GM23248 (cell line): ENCODE measurements around the gene ADCYAP1R1. TPM values are rescaled to one million over a fixed set of nuclear protein-coding genes. Genes with fewer than 3 reads are reported as not detected.
A peak's percentile ranks its signal among the peaks of the same experiment; 100 is the strongest.

Experiments used
- DNase-seq: peaks from one replicate; pipeline ENCODE4 v3.0.0-alpha.2; 2015
- H2AFZ ChIP-seq: fragments of 200-600 bp; sonication (generic); 2 replicates; pipeline ENCODE4 v1.6.1; 2016; ENCODE audit warnings: antibody characterized with exemption
- H3F3A ChIP-seq: fragments of 200-600 bp; sonication (generic); 2 replicates; pipeline ENCODE4 v1.6.1; 2016; ENCODE audit warnings: mild to moderate bottlenecking, antibody characterized with exemption, mixed run types; ENCODE audit not compliant: insufficient read depth
- H3K27ac ChIP-seq: fragments of 200-600 bp; sonication (generic); 2 replicates; pipeline ENCODE4 v1.5.1; 2016; ENCODE audit warnings: mild to moderate bottlenecking
- H3K27me3 ChIP-seq: fragments of 200-600 bp; sonication (generic); replicated peaks from 2 replicates; pipeline ENCODE4 v1.6.1; 2016; ENCODE audit warnings: mild to moderate bottlenecking; ENCODE audit not compliant: insufficient read depth
- H3K36me3 ChIP-seq: fragments of 200-600 bp; sonication (generic); 2 replicates; pipeline ENCODE4 v1.6.1; 2016; ENCODE audit warnings: low read depth, mild to moderate bottlenecking
- H3K4me1 ChIP-seq: fragments of 200-600 bp; sonication (generic); 2 replicates; pipeline ENCODE4 v1.6.1; 2016; ENCODE audit warnings: mild to moderate bottlenecking; ENCODE audit not compliant: insufficient read depth
- H3K4me2 ChIP-seq: fragments of 200-600 bp; sonication (generic); one replicate; pipeline ENCODE4 v1.6.1; 2016; ENCODE audit warnings: mild to moderate bottlenecking; ENCODE audit not compliant: unreplicated experiment
- H3K4me3 ChIP-seq: fragments of 200-600 bp; sonication (generic); 2 replicates; pipeline ENCODE4 v1.5.1; 2016; ENCODE audit warnings: mild to moderate bottlenecking
- H3K79me2 ChIP-seq: fragments of 200-600 bp; sonication (generic); 2 replicates; pipeline ENCODE4 v1.6.1; 2016; ENCODE audit warnings: mild to moderate bottlenecking; ENCODE audit not compliant: insufficient read depth
- H3K9ac ChIP-seq: fragments of 200-600 bp; sonication (generic); 2 replicates; pipeline ENCODE4 v1.6.1; 2016; ENCODE audit warnings: mild to moderate bottlenecking
- H3K9me2 ChIP-seq: fragments of 200-600 bp; sonication (generic); 2 replicates; pipeline ENCODE4 v1.6.1; 2016; ENCODE audit warnings: mixed run types, mild to moderate bottlenecking, moderate library complexity; ENCODE audit not compliant: insufficient read depth
- H3K9me3 ChIP-seq: fragments of 200-600 bp; sonication (generic); one replicate; pipeline ENCODE4 v1.6.1; 2017; ENCODE audit warnings: low read depth
- H4K20me1 ChIP-seq: fragments of 200-600 bp; sonication (generic); 2 replicates; pipeline ENCODE4 v1.6.0; 2016; ENCODE audit not compliant: insufficient read depth
- EZH2 ChIP-seq: fragments of 200-600 bp; sonication (generic); IDR thresholded peaks from 2 replicates; pipeline ENCODE4 v1.6.1; 2018; ENCODE audit warnings: antibody characterized with exemption, mild to moderate bottlenecking; ENCODE audit not compliant: insufficient read depth, poor library complexity, severe bottlenecking
- EZH2phosphoT487 ChIP-seq: fragments of 200-600 bp; sonication (generic); IDR thresholded peaks from 2 replicates; pipeline ENCODE4 v1.6.1; 2018; ENCODE audit warnings: antibody characterized with exemption, moderate library complexity, mild to moderate bottlenecking, low read depth; ENCODE audit not compliant: insufficient read depth
- WGBS, 2 experiments: methylation state at CpG; one replicate each; pipeline ENCODE4 v1.1.6; 2015 to 2017; ENCODE audit warnings: low lambda C conversion rate in 2 of 2, low coverage in 1 of 2; ENCODE audit errors: missing lambda C conversion rate in 2 of 2; 5-methylcytosine and 5-hydroxymethylcytosine counted together
- in situ Hi-C: fragments of 300-500 bp; cut with MboI; formaldehyde crosslinking; loops from 2 replicates; pipeline ENCODE4 v1.15.0; 2020
- polyA plus RNA-seq: library from polyadenylated mRNA; unstranded; fragments of >200 nt; fragmentation: Nextera tagmentation; extraction: Ambion mirVana; gene quantifications from 2 replicates; pipeline ENCODE4 v1.2.1, GENCODE V29; 2016
- total RNA-seq: library from RNA; depleted of rRNA; stranded (reverse); fragments of >200 nt; shearing (Covaris generic); gene quantifications from 2 replicates; pipeline ENCODE4 v1.2.3, GENCODE V29; 2014

ADCYAP1R1 gene
- total and polyA plus RNA-seq, 2 experiments from 2014 or later: 0.05 TPM; not detected in 1

DNA sequence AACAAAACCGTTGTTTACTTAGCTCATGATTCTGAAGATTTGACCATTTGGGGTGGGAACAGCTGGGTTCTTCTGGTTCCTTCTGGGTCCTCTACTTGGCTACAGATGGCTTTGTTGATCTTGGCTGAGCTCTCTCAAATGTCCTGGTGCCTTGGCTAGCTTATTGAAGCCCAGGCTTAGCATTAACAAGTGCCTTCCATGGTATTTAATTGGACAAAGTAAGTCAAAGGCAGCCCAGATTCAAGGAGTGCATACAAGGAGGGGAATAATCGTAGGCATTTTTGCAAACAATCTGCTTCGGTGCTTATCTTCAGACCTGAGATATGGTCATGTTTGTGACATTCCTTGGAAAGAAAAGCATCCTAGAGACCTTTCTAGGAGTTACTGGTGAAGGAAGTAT, 81.4 kb downstream of the ADCYAP1R1 start:
- Histone ChIP-seq H3K9ac (no peak overlapping the region), H3K27me3 (peaks cover 9% of the 10 kb centered on the region), H2AFZ (no peak overlapping the region), H3K4me3 (no peak overlapping the region), H3K9me2 (no peaks in the 10 kb centered on the region), H3K9me3 (no peaks in the 10 kb centered on the region), H3K4me1 (no peaks in the 10 kb centered on the region), H3K36me3 (no peaks in the 10 kb centered on the region), H3K79me2 (no peaks in the 10 kb centered on the region), H3K27ac (no peak overlapping the region), H3F3A (no peaks in the 10 kb centered on the region), H3K4me2 (no peak overlapping the region), H4K20me1 (no peaks in the 10 kb centered on the region)
- DNase-seq: no peak
- in situ Hi-C loops: loop anchor here (10.0 to 25.0 kb wide), 2 partner anchors 601 to 1079 kb away; no protein-coding TSS in a partner anchor
- 52 to 61% methylated on average over 3 of the region's 3 CpGs for WGBS, 2 experiments
- TF ChIP-seq EZH2 (no peak), EZH2phosphoT487 (no peak)

DNA sequence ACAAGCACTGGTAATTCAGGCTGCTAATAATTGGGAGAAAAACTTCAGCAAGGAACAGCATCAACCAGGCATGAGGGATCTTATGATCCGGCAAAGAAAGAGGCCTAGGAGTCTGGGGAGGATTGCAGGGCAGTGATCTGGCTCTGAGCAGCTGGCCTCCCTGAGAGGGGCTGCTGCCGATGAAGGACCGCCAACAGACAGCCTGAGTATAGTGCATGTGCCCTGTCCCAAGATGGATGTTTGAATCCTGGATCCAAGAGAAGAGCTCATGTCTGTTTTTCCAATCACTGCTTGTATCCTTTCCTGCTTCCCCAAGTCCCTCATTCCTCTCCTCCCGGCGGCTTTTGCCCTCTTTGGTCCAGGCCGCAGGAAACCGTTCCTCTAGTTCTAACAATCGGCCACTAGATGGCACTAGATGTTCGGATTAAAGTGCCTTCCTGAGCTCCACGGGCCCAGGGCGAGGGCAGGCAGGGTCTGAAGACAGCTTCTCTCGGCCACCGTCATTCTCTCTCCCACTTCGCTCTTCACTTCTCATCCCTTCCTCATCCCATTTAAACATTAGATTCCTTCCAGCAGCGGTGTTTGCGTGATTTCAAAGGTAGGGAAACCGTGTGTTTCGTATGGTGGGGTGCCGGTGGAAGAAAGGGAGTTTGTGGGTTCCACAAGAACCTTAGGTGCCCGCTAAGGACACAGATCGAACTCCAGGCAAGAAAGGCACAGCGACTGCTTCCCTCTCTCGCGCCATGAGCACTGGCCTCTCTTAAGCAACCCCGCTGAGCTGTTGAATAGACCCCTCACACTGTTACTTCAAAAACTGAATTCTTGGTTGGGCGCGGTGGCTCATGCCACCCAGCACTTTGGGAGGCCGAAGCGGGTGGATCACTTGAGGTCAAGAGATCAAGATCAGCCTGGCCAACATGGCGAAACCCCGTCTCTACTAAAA, 82.4 kb downstream of the ADCYAP1R1 start:
- no peaks in the 10 kb centered on the region for H3K9me3 ChIP-seq
- DNase-seq: peak; percentile 81
- H3K4me1 ChIP-seq: no peaks in the 10 kb centered on the region
- no peak overlapping the region for H3K9ac ChIP-seq
- 41 to 47% methylated on average over 30 to 31 of the region's 31 CpGs for WGBS, 2 experiments
- in situ Hi-C loops: loop anchor here (10.0 to 25.0 kb wide), 2 partner anchors 600 to 1078 kb away; no protein-coding TSS in a partner anchor
- H3K27ac ChIP-seq: no peak overlapping the region
- peaks cover 7% of the 10 kb centered on the region for H3K27me3 ChIP-seq
- no peak overlapping the region for H3K4me2 ChIP-seq
- H3K4me3 ChIP-seq: no peak overlapping the region
- H4K20me1 ChIP-seq: no peaks in the 10 kb centered on the region
- peak overlapping the region; percentile 20; the same call in 1 of the 2 replicates for H2AFZ ChIP-seq
- H3K9me2 ChIP-seq: no peaks in the 10 kb centered on the region
- no peaks in the 10 kb centered on the region for H3K36me3 ChIP-seq
- no peaks in the 10 kb centered on the region for H3F3A ChIP-seq
- TF ChIP-seq EZH2 (no peak), EZH2phosphoT487 (no peak)
- no peaks in the 10 kb centered on the region for H3K79me2 ChIP-seq

GRCh38 chr7:31137234-31137633, 85.1 kb downstream of the ADCYAP1R1 start:
- WGBS, 2 experiments: 63 to 65% methylated on average over 7 of the region's 7 CpGs

GRCh38 chr7:31145339-31145738, 93.2 kb downstream of the ADCYAP1R1 start:
- in situ Hi-C loops: loop anchor here (25.0 kb wide), 1 partner anchor 1067 kb away; no protein-coding TSS in a partner anchor
- no peaks in the 10 kb centered on the region for H3K9me3 ChIP-seq
- no peak overlapping the region for H2AFZ ChIP-seq
- H3F3A ChIP-seq: no peaks in the 10 kb centered on the region
- no peak overlapping the region for H3K27ac ChIP-seq
- no peak overlapping the region for H3K4me3 ChIP-seq
- no peak for DNase-seq
- no peaks in the 10 kb centered on the region for H4K20me1 ChIP-seq
- H3K4me1 ChIP-seq: no peaks in the 10 kb centered on the region
- no peak overlapping the region for H3K9ac ChIP-seq
- no peaks in the 10 kb centered on the region for H3K36me3 ChIP-seq
- H3K27me3 ChIP-seq: no peaks in the 10 kb centered on the region
- H3K79me2 ChIP-seq: no peaks in the 10 kb centered on the region
- no peak overlapping the region for H3K4me2 ChIP-seq
- no peak for TF ChIP-seq EZH2
- no peak for TF ChIP-seq EZH2phosphoT487
- H3K9me2 ChIP-seq: no peaks in the 10 kb centered on the region

More at GRCh38 chr7:31137234-31137633, 85.1 kb downstream of the ADCYAP1R1 start:
- no peak overlapping the region for H2AFZ ChIP-seq
- no peaks in the 10 kb centered on the region for H3K79me2 ChIP-seq
- H3K9me2 ChIP-seq: no peaks in the 10 kb centered on the region
- DNase-seq: no peak
- in situ Hi-C loops: loop anchor here (10.0 to 25.0 kb wide), 2 partner anchors 598 to 1075 kb away; no protein-coding TSS in a partner anchor
- H3K4me1 ChIP-seq: no peaks in the 10 kb centered on the region
- TF ChIP-seq EZH2phosphoT487 (no peak), EZH2 (no peak)
- no peaks in the 10 kb centered on the region for H4K20me1 ChIP-seq
- no peak overlapping the region for H3K9ac ChIP-seq
- no peaks in the 10 kb centered on the region for H3K9me3 ChIP-seq
- no peak overlapping the region for H3K4me3 ChIP-seq
- H3K27ac ChIP-seq: no peak overlapping the region
- no peak overlapping the region for H3K4me2 ChIP-seq
- no peaks in the 10 kb centered on the region for H3F3A ChIP-seq
- H3K27me3 ChIP-seq: no peaks in the 10 kb centered on the region; the same call in 1 of the 2 replicates
- H3K36me3 ChIP-seq: no peaks in the 10 kb centered on the region
